G401.6 (cell line): Measurements from ENCODE around the gene UBAC2.

Experiments used
- FAIRE-seq: peaks from 2 replicates; lab custom pipeline; 2012; peaks lifted over from hg19 to GRCh38; lab: Jason Lieb, UNC

Gene UBAC2

DNA sequence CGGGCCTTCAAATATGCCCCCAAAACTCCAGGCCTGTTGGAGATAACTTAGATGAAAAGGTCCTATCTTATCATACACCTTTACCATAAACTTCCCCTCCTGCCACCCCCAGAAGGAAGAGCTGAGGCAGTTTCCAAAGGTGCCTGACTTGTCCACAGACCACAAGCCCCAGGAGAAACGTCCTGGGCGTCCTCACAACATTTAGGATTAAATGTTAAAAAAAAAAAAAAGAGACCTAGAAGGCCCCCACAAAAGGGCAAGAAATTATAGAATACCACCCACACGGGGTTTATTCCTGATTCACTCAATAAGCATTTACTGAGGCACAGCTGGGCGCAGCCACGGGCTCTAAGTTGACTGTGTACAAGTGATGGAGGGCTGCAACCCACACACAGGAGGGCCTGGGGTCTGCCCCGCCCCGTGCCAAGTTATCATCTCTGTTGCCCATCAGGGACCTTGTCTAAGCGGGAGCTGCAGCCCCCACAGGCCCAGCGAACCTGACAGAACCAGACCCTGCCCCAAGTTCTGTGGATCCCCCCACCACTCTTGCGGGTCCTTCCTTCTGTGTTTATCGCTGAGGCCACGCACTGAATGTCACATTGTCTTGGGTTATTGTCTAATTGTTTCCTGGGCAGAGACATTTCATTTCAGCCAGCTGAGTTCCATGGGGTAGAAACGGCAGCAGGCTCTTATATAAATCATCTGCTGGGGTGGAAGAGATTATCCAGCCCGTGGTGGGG is 217.6 kb downstream of the UBAC2 start:
- no peak for FAIRE-seq

- no peak for FAIRE-seq
Measured at GRCh38 chr13:99418843-99419140, 218.1 kb downstream of the UBAC2 start.

- no peak for FAIRE-seq
Measured at GRCh38 chr13:99419591-99420243, 219.1 kb downstream of the UBAC2 start.

DNA sequence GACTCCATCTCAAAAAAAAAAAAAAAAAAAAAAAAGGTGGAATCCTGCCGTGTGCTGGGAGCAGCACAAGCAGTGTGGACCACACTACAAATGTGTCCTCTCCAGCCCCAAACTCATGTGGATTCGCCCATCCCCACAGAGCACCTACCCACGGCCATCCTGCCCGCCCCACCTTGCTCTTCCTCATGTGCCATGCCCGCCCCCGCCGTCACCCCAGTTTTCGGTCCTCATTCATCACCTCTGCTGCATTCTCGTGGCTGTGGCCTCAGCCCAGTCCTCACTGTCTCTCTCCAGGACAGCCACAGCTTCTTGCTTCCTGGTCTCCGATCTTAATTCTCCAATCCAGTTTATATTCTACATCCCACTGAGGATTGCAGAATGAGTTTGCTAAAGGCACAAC is 220.6 kb downstream of the UBAC2 start:
- no peak for FAIRE-seq

DNA sequence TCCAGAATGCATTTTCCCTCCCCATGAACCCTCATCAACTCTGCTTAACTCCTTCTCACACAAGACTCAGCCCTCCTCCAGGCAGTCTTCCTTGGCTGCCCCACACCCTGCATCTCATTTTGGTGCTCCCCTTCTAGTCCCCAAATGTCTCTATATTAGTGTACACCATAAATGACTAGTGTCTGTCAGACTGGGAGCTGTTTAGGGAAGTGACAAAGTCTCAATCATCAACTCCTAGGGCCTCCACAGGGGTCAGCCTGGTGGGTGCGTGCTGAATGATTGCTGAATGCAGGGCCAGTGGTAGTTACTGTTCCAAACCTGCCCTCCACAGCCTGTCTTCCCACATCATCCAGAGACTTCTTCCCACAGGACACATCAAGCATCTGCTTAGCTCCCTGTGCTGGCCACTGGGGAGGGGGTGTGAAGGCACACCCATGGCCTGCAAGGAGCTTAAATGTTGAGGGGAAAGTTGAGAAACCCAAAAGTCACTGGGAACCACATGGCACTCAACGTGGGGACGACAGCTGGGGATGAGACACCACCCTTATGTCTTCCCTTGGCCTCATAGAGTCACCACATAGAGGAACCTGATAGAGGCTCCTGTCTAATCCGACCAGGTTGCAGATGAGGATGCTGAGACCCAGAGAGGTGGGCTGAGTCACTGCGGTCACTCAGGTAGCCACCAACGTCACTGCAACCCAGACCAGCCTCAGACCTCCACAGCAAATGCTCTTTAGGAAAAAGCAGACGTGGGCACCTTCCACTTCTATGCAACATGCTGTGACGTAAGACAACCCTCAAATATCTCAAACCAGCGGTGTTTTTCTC is 221.3 kb downstream of the UBAC2 start:
- FAIRE-seq, result no peak

GRCh38 chr13:99422586-99423220 is 222.0 kb downstream of the UBAC2 start:
- no peak for FAIRE-seq

DNA sequence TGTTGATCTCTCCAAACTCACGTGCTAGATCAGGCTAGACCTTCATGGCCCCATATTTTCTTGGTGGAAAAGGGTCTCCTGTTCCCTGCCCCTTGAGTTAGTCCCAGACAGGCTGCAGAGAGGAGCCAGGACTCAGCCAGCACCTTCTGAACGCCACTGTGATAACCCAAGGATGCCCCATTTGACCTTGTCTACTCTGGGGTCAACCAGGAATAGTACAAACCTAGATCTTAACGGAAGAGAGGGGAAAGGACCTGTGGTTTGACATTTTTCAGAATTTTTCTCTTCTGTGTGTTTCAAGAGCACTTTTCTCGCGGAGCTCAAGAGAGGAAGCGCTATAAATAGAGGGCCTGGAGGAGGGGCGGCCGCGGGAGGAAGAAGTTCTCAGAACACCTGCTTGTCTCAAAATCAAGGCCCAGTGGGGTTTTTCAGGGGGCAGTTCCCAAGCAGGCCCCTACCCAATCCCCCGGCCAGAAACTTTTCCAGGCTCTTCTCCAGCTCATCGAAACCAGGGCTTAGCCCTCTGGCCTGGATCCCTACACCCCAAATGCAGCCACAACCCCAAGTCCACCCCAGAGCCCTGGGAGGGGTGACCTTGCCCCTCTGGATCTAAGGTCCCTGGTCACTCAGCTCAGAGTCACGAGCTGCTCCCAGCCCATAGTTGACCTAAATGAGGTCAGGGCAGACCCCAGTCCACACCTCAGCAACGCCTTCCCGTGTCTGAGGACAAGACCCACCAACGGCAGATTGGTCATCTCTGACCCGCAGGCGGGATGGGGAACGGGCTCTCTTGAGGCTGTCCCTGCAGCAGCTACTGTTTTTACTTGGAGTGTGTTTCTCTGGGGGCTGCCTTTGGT is 225.1 kb downstream of the UBAC2 start:
- no peak for FAIRE-seq

GRCh38 chr13:99426426-99426825 is 225.8 kb downstream of the UBAC2 start:
- no peak for FAIRE-seq

GRCh38 chr13:99429670-99430069 is 229.0 kb downstream of the UBAC2 start:
- FAIRE-seq, result no peak

DNA sequence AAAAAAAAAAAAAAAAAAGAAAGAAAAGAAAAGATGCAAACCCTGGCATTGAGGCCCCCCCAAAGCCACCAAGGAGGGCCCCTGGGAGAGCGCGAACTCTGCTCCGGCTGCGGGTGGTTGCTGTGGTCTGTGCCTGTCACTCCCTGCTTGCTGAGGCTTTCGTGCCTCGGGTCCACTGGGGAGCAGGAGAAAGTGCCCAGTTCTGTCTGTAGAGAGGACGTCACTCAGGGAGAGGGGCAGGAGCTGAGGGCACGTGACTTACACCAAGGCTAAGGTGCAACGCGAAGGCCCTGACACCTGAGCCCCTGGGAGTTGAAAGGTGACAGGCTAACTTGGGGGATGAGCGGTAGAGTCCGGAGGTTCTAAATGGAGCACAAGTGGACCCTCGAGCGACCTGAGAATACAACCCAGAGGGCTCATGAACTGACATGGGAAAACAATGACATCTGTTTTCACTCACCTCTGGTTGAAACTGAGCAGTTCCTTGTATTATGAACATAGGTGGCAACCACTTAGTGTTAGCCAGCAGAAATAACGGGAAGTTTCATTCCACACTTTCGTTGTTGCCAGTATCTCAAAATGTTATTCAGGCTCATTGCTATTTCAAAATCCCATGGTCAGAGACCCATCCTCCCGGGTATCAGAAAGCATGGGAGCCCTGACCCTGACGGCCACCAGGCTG is 231.4 kb downstream of the UBAC2 start:
- FAIRE-seq, result no peak

DNA sequence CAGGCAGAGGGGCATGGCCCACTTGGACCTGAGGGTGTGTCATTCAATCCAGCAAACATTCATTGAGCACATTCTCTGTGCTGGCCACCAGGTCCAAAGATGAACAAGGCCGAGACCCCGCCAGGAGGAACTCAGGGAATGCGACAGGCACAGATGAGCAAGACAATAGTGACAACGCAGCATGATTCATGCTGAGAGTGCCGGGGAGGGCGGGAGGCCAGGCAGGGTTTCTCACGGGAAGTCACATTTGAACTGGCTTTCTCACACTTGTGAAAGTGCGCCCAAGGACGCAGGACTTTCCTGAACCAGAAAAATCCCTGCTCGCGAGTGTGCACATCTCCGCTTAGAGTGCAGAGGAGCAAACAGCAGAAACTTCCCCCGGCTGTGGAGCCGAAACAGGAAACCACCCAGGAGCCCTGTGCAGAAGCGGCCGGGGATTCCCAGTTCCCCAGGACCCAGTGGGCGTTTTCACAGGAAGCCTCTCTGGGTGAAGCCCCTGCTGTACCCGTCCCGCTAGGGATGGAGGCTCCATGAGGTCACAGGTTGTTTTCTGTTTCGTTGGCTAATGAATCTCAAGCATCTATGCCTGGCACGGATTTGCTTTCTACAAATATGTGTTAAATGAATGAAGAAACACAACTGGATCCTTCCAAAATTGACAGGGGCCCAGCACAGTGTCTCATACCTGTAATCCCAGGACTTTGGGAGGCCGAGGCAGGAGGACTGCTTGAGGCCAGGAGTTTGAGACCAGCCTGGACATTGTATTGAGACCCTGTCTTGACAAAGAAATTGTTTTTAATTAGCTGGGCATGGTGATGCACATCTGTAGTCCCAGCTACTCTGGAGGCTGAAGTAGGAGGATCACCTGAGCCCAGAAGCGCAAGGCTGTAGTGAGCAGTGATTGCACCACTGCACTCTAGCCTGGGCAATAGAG is 232.2 kb downstream of the UBAC2 start:
- FAIRE-seq, result no peak

- FAIRE-seq, result no peak
Measured at GRCh38 chr13:99433543-99434075, 233.0 kb downstream of the UBAC2 start.

DNA sequence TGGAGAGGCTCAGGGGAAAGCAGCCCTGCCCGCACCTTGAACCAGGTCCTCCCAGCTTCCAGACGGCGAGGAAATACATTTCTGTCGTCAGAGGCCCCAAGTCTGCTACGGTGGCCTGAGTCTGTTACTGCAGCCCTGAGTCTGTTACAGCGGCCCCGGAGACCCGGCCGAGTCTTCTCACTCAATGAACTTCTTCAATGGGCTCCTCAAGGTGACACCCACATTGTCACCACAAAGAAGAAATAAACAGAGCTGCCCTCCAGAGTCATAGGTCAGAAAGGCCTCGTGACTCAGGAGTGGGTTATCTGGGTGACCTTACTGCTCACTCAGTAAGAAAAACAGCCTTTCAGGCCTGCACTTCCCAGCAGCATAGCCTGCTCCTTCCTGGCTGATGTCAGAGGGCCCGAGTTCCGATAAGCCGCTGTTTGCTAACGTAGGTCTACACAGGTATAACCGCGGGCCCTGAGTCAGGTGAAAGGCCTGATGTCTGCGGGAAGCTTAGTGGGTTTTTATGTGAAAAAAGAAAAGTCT is 233.7 kb downstream of the UBAC2 start:
- FAIRE-seq, result no peak

DNA sequence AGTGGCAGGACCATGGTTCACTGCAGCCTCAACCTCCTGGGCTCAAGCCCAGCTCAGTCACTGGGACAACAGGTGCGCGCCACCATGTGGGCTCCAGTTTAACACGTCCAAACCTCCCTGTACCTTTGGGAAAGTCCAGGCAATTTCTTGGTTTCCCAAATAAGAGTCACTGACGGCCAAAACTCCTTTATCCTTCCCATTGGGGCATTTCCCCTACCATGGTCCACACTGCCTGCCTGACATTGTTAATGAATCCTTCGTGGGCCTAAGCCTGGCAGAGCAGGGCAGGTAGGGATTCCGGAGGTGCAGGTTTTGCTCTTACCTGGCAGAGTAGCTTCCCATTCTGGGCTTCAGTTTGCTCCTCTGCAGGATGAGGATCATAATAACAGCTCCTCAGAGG is 234.5 kb downstream of the UBAC2 start:
- FAIRE-seq, result no peak

- FAIRE-seq, result no peak
Measured at GRCh38 chr13:99435998-99436397, 235.3 kb downstream of the UBAC2 start.
